Cardiac muscle cell (in vitro differentiated cells and primary cell): ENCODE measurements around the gene KIF17. TPM values are rescaled to one million over a fixed set of nuclear protein-coding genes. Genes with fewer than 3 reads are reported as not detected.

Experiments used
- DNase-seq, 2 donors: peaks; one replicate each; pipeline versions ENCODE4 v3.0.0 to v3.0.0-alpha.2; 2010 to 2017; ENCODE audit warnings: low read depth in 1 of 2, low spot score in 1 of 2
- H3K27ac ChIP-seq: fragments of 200-600 bp; sonication (generic); 2 replicates; pipeline ENCODE4 v1.5.1; 2016
- H3K27me3 ChIP-seq: fragments of 200-600 bp; sonication (generic); 2 replicates; pipeline ENCODE4 v1.6.0; 2016; ENCODE audit warnings: control low read depth
- H3K36me3 ChIP-seq: fragments of 200-600 bp; sonication (generic); 2 replicates; pipeline ENCODE4 v1.5.1; 2016; ENCODE audit warnings: control low read depth
- H3K4me1 ChIP-seq: fragments of 200-600 bp; sonication (generic); 2 replicates; pipeline ENCODE4 v1.8.1; 2017; ENCODE audit warnings: low read depth, mild to moderate bottlenecking, mixed run types
- H3K4me3 ChIP-seq: fragments of 200-600 bp; sonication (generic); 2 replicates; pipeline ENCODE4 v1.5.1; 2016; ENCODE audit warnings: mild to moderate bottlenecking
- H3K9me3 ChIP-seq: fragments of 200-600 bp; sonication (generic); 2 replicates; pipeline ENCODE4 v1.5.1; 2017; ENCODE audit warnings: low read depth, mild to moderate bottlenecking, control low read depth
- CTCF ChIP-seq: IDR thresholded peaks from 2 replicates; pipeline ENCODE4 v1.5.1; 2012; ENCODE audit warnings: low read depth, mild to moderate bottlenecking, low read length
- polyA plus RNA-seq: library from polyadenylated mRNA; unstranded; fragments of >200 nt; fragmentation: Nextera tagmentation; extraction: Ambion mirVana; gene quantifications from 2 replicates; pipeline ENCODE4 v1.2.1, GENCODE V29; 2016
- total RNA-seq: library from RNA; depleted of rRNA; stranded (reverse); fragments of >200 nt; gene quantifications from 2 replicates; pipeline ENCODE4 v1.2.3, GENCODE V29; 2016

Gene KIF17
- total and polyA plus RNA-seq, 2 experiments from 2014 or later = 1.1 to 15.0 TPM

DNA sequence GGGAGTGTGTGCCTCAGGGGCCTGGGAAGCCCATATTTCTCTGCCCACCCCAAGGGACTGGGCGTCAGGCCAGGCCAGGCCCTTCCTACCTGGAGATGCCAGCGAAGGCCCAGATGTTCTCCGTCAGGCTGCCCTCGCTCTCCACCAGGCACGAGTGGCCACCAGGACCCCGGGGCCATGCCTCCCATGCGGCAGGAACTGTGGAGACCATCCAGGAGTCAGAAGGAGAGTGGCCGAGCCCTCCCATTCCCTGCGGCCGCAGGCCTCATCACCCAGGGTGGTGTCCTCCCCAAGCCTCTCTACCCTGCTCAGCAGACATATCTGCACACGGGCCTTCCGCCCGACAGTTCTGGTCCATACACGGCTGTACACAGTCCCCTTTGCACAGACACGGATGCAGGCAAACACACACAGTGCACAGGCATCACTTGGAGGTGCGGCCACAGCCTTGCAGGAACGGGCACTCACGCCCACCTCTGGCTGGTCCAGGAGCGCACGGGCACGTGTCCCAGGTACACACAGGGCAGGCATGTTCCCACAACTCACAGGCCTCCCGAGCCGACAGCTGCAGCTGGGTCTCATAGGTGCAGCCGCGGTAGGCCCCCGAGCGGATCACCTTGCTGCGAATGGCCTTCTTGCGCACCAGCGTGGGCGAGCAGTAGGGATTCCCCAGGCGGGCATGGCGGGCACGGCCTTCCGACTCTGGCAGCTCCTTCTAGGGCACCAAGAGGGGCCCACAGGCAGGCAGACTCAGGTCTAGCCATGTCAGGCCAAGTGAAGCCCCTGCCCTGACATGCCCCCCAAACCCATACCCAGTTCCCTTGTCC is 5.9 kb upstream of the KIF17 start:
- Histone ChIP-seq H3K27me3 (peaks cover 12% of the 10 kb centered on the region), H3K36me3 (no peaks in the 10 kb centered on the region), H3K27ac (no peak overlapping the region), H3K4me3 (no peak overlapping the region), H3K9me3 (no peaks in the 10 kb centered on the region), H3K4me1 (no peaks in the 10 kb centered on the region)
- DNase-seq = no peak
- no peak for TF ChIP-seq CTCF

GRCh38 chr1:20723159-20723536 is 5.3 kb upstream of the KIF17 start:
- Histone ChIP-seq H3K9me3 (no peaks in the 10 kb centered on the region), H3K27ac (no peak overlapping the region), H3K4me3 (no peak overlapping the region), H3K36me3 (no peaks in the 10 kb centered on the region), H3K4me1 (no peaks in the 10 kb centered on the region), H3K27me3 (peaks cover 18% of the 10 kb centered on the region)
- no peak for DNase-seq
- TF ChIP-seq CTCF = no peak

- no peak overlapping the region for H3K27ac ChIP-seq
- no peaks in the 10 kb centered on the region for H3K9me3 ChIP-seq
- no peak overlapping the region for H3K4me3 ChIP-seq
- no peak for TF ChIP-seq CTCF
- no peaks in the 10 kb centered on the region for H3K36me3 ChIP-seq
- H3K27me3 ChIP-seq = peaks cover 20% of the 10 kb centered on the region
- H3K4me1 ChIP-seq = no peaks in the 10 kb centered on the region
- DNase-seq = no peak
Observed at GRCh38 chr1:20721117-20722061, 3.6 kb upstream of the KIF17 start.

DNA sequence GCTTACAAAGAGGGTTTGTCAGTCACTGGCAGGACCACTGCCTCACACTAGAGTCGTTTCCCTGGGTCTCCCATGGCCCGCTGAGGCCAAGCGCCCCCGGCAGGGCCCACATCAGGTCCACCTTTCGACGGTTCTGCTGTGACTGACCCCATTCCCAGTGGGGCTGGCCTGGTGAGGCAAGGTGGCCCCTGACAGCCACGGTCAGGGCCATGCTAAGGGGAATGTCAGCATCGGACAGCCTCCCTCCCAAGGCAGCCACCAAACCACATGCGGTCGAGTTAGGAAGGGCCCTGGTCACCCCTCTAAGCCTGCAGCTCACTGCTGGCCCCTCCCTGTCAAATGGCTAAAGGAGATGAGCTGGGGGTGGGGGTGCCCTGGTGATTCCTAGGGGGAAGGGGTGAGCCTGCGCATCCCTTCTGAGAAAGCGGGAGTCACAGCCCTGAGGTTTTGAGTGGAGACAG is 2.9 kb upstream of the KIF17 start:
- Histone ChIP-seq H3K27me3 (peaks cover 20% of the 10 kb centered on the region), H3K4me1 (no peaks in the 10 kb centered on the region), H3K9me3 (no peaks in the 10 kb centered on the region), H3K36me3 (no peaks in the 10 kb centered on the region), H3K27ac (no peak overlapping the region), H3K4me3 (no peak overlapping the region)
- DNase-seq = no peak
- no peak for TF ChIP-seq CTCF

DNA sequence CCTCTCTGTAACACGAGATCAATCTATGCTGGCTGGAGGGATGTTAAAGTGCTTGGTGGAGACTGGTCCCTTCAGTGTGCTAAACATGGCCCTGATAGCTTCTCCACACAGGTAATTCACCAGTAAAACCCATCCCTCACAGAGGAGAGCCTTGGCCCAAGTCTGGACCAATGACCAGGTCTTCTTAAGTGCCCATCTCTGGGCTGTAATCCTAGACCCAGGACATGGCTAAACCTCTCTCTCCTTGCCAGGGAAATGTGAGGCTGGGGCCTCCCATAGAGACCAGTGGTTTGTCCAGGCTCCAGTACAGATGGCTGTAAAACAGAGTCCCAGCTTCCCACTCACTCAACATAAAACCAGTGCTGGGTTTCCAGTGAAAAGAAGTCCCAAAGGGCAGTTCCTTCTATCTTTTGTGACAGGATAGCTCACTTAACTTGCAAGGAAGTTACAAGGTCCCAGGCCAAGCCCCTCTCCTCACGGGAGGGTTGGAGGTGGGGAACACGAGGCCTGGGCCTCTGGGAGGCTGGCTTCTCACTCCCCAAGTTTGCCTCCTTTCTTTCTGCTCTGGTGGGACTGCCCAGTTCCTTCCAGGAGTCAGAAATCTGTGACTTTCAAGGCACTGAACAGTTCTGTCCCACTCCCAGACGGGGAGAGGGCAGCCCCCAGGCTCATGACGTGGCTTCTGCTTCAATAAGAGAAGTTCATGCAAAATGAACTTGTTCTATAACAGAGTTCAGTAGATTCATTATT is 2.2 kb upstream of the KIF17 start:
- Histone ChIP-seq H3K27ac (no peak overlapping the region), H3K36me3 (no peaks in the 10 kb centered on the region), H3K27me3 (peaks cover 20% of the 10 kb centered on the region), H3K4me1 (no peaks in the 10 kb centered on the region), H3K9me3 (no peaks in the 10 kb centered on the region), H3K4me3 (no peak overlapping the region)
- TF ChIP-seq CTCF = no peak
- DNase-seq = no peak
